Right hindlimb (tissue), 1 donor: ENCODE results near the gene DRC1.

Experiments
- DNase-seq: peaks from one replicate; pipeline ENCODE4 v3.0.0-alpha.2; 2018

DRC1 gene

GRCh38 chr2:26449278-26450030, 47.7 kb downstream of the DRC1 start:
- no peak for DNase-seq

- no peak for DNase-seq
Measured at GRCh38 chr2:26450031-26450635, 48.4 kb downstream of the DRC1 start.

- DNase-seq, result no peak
Measured at GRCh38 chr2:26451700-26452099, 50.0 kb downstream of the DRC1 start.

- DNase-seq, result no peak
Measured at GRCh38 chr2:26453421-26454329, 52.0 kb downstream of the DRC1 start.

GRCh38 chr2:26454561-26455001, 52.9 kb downstream of the DRC1 start:
- no peak for DNase-seq

- no peak for DNase-seq
Measured at GRCh38 chr2:26455037-26455669, 53.4 kb downstream of the DRC1 start.

- no peak for DNase-seq
Measured at GRCh38 chr2:26455670-26456439, 54.1 kb downstream of the DRC1 start.

GRCh38 chr2:26456440-26457250, 54.9 kb downstream of the DRC1 start:
- DNase-seq, result no peak

GRCh38 chr2:26457251-26457666, 55.5 kb downstream of the DRC1 start:
- DNase-seq, result peak; percentile 15

GRCh38 chr2:26457695-26458364, 56.1 kb downstream of the DRC1 start:
- peak; percentile 22 for DNase-seq

- peak; percentile 4 for DNase-seq
Measured at GRCh38 chr2:26458365-26459042, 56.8 kb downstream of the DRC1 start.

GRCh38 chr2:26459991-26460612, 58.4 kb downstream of the DRC1 start:
- DNase-seq, result peak; percentile 11

GRCh38 chr2:26460613-26461031, 58.9 kb downstream of the DRC1 start:
- DNase-seq, result peak; percentile 10

- peak; percentile 8 for DNase-seq
Measured at GRCh38 chr2:26461601-26462023, 59.9 kb downstream of the DRC1 start.

GRCh38 chr2:26462100-26462499, 60.4 kb downstream of the DRC1 start:
- DNase-seq, result peak; percentile 9

- peak; percentile 42 for DNase-seq
Measured at GRCh38 chr2:26462511-26463243, 61.0 kb downstream of the DRC1 start.

- DNase-seq, result peak; percentile 18
Measured at GRCh38 chr2:26463244-26464192, 61.8 kb downstream of the DRC1 start.
